Right lobe of liver (tissue), 4 donors: ENCODE results near the gene TRPM7.

Experiments used
- POLR2A ChIP-seq: fragments of 450-650 bp; IDR thresholded peaks from one replicate; pipeline ENCODE4 v1.6.1; 2017; ENCODE audit warnings: antibody characterized with exemption, mild to moderate bottlenecking
- TF ChIP-seq, protein P1 (sequence below), 4 donors: fragments of 200-600 bp in 3 of 4; fragments of 450-650 bp in 1 of 4; IDR thresholded peaks; one replicate each; pipeline versions ENCODE4 v1.5.1 to v1.8.0; 2016 to 2022; ENCODE audit warnings: antibody characterized with exemption in 4 of 4, mild to moderate bottlenecking in 2 of 4
- donor health status: DM: no; HTN: no; CAD: no.
- donor health status: DM: no; HTN: no; CAD: no.
- donor health status: DM: no; HTN: yes; CAD: no.

DNA sequence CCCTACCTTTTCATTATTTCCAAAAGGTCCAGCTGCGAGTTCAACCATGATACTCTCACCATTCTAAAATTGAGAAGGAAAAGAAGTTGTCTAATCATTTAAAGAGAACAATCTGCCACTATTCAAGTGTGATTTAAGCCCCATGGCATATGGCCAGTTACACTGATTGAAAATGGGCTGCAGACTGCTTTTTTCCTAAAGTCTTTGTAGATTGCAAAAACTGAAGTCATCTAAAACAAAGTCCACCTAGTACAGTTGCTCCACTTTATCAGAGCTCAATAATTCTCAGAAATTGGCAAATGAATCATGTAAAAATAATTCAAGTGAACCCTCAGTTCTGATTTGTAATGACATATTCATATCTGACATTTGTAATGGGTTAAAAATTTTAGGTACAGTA lies 39.7 kb upstream of the TRPM7 start:
- TF ChIP-seq, protein P1, sequence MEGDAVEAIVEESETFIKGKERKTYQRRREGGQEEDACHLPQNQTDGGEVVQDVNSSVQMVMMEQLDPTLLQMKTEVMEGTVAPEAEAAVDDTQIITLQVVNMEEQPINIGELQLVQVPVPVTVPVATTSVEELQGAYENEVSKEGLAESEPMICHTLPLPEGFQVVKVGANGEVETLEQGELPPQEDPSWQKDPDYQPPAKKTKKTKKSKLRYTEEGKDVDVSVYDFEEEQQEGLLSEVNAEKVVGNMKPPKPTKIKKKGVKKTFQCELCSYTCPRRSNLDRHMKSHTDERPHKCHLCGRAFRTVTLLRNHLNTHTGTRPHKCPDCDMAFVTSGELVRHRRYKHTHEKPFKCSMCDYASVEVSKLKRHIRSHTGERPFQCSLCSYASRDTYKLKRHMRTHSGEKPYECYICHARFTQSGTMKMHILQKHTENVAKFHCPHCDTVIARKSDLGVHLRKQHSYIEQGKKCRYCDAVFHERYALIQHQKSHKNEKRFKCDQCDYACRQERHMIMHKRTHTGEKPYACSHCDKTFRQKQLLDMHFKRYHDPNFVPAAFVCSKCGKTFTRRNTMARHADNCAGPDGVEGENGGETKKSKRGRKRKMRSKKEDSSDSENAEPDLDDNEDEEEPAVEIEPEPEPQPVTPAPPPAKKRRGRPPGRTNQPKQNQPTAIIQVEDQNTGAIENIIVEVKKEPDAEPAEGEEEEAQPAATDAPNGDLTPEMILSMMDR (IDR thresholded peaks at IDR 0.05), result no peak
- TF ChIP-seq POLR2A, result no peak
